Activated CD4-positive, alpha-beta memory T cell treated with anti-CD3 and anti-CD28 coated beads for 36 hours (primary cell): Measurements from ENCODE around the gene ASTL. TPM values are rescaled to one million over a fixed set of nuclear protein-coding genes. Genes with fewer than 3 reads are reported as not detected.

ENCODE experiments used
- CTCF ChIA-PET: fragments of 350-600 bp; sonication (Branson Sonifier 250); formaldehyde crosslinking; loops from one replicate; lab custom pipeline; 2021; ENCODE audit warnings: antibody characterized with exemption, inconsistent platforms; lab: Charles Lee
- POLR2A ChIA-PET: fragments of 350-600 bp; sonication (Branson Sonifier 250); formaldehyde crosslinking; loops from one replicate; lab custom pipeline; 2021; ENCODE audit warnings: antibody characterized with exemption; lab: Charles Lee
- DNase-seq: peaks from one replicate; pipeline ENCODE4 v3.0.0-alpha.2; 2020
- H3K27ac Mint-ChIP-seq: one replicate; pipeline ENCODE4 v1.8.0; 2021; ENCODE audit warnings: mixed read lengths
- H3K27me3 Mint-ChIP-seq: one replicate; pipeline ENCODE4 v1.8.0; 2021; ENCODE audit warnings: mixed read lengths
- H3K36me3 Mint-ChIP-seq: one replicate; pipeline ENCODE4 v1.8.0; 2021; ENCODE audit warnings: mixed read lengths
- H3K4me1 Mint-ChIP-seq: one replicate; pipeline ENCODE4 v1.8.0; 2021; ENCODE audit warnings: low read depth, mixed read lengths
- H3K4me3 Mint-ChIP-seq: one replicate; pipeline ENCODE4 v1.8.0; 2021; ENCODE audit warnings: mild to moderate bottlenecking, mixed read lengths
- H3K9me3 Mint-ChIP-seq: one replicate; pipeline ENCODE4 v1.8.0; 2021; ENCODE audit warnings: mixed read lengths
- intact Hi-C: fragments of 100-400 bp; cut with micrococcal nuclease; formaldehyde crosslinking; loops from one replicate; pipeline ENCODE4 v1.15.1; 2023
- total RNA-seq, 2 experiments: library from RNA; stranded (reverse); gene quantifications; one replicate each; pipeline ENCODE4 v1.2.3, GENCODE V29; 2021

Gene ASTL
- total RNA-seq, 2 experiments from 2014 or later = 1.8 to 2.4 TPM

- Mint-ChIP-seq H3K4me3 (no peak overlapping the region), H3K9me3 (no peaks in the 10 kb centered on the region), H3K27ac (no peak overlapping the region), H3K36me3 (no peaks in the 10 kb centered on the region), H3K4me1 (no peaks in the 10 kb centered on the region), H3K27me3 (peaks cover 11% of the 10 kb centered on the region)
- no peak for DNase-seq
- CTCF ChIA-PET = no interaction called here
- POLR2A ChIA-PET = no interaction called here
- intact Hi-C loops = no loop called here
Observed at GRCh38 chr2:96083989-96084857, 54.1 kb downstream of the ASTL start.

DNA sequence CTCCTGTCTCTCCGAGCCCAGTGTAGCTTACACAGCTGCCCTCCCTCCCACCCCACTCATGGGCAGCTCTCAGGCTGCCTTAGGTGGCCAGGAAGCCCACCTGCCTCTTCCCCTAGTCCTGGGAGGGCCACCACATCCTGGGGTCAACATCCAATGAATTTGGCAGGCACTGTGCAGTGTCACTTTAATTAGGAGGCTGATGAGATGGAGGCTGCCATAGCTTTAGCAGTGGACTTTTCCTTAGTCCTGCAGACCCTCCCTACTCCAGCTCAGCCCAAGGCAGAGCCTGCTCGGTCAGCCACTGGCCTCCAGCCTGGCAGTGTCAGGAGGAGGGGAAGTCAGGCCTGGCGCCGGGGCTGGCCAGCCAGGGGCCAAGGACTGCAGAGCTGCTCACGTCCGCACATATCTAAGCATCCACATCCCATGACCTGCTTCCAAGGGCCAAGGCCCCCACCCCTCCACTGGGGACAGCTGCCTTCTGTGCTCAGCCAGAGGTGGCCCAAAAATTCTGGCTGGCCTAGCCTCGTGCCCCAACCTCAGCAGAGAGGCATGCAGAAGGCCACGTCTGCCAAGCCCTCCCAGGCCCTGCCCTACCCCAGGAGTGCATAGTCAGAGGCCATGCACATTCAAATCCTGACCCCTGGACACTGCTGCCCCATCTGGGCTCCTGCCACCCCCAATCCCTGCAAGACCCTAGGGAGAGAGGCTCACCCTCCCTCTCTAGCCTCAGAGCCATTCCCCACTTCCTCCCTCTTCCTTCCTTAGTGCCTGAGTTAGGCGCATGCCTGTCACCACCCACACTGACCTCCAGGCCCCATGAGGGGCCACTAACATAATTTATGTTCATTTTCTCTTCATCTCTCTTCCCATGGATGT lies 55.0 kb downstream of the ASTL start:
- ChIA-PET POLR2A (no interaction called here), CTCF (no interaction called here)
- no peak overlapping the region for H3K27ac Mint-ChIP-seq
- intact Hi-C loops = no loop called here
- no peaks in the 10 kb centered on the region for H3K36me3 Mint-ChIP-seq
- no peak overlapping the region for H3K4me3 Mint-ChIP-seq
- no peaks in the 10 kb centered on the region for H3K4me1 Mint-ChIP-seq
- no peaks in the 10 kb centered on the region for H3K9me3 Mint-ChIP-seq
- peaks cover 11% of the 10 kb centered on the region for H3K27me3 Mint-ChIP-seq
- DNase-seq = peak; percentile 5

- ChIA-PET CTCF (no interaction called here), POLR2A (no interaction called here)
- peaks cover 11% of the 10 kb centered on the region for H3K27me3 Mint-ChIP-seq
- peaks cover 2% of the 10 kb centered on the region for H3K9me3 Mint-ChIP-seq
- no peak overlapping the region for H3K27ac Mint-ChIP-seq
- H3K36me3 Mint-ChIP-seq = no peaks in the 10 kb centered on the region
- H3K4me3 Mint-ChIP-seq = no peak overlapping the region
- intact Hi-C loops = no loop called here
- peak; percentile 6 for DNase-seq
- H3K4me1 Mint-ChIP-seq = no peaks in the 10 kb centered on the region
Observed at GRCh38 chr2:96082211-96083063, 55.9 kb downstream of the ASTL start.

- Mint-ChIP-seq H3K9me3 (peaks cover 5% of the 10 kb centered on the region), H3K36me3 (no peaks in the 10 kb centered on the region), H3K4me3 (no peak overlapping the region), H3K4me1 (no peaks in the 10 kb centered on the region), H3K27me3 (peaks cover 10% of the 10 kb centered on the region), H3K27ac (no peak overlapping the region)
- no peak for DNase-seq
- intact Hi-C loops = no loop called here
- POLR2A ChIA-PET = no interaction called here
- CTCF ChIA-PET = no interaction called here
Observed at GRCh38 chr2:96081042-96081441, 57.3 kb downstream of the ASTL start.

- DNase-seq = no peak
- Mint-ChIP-seq H3K4me3 (no peak overlapping the region), H3K27ac (no peak overlapping the region), H3K27me3 (no peaks in the 10 kb centered on the region), H3K4me1 (no peaks in the 10 kb centered on the region), H3K36me3 (peaks cover 2% of the 10 kb centered on the region), H3K9me3 (peaks cover 16% of the 10 kb centered on the region)
- intact Hi-C loops = no loop called here
- POLR2A ChIA-PET = no interaction called here
- CTCF ChIA-PET = interaction anchor here (0.6 kb wide), 1 partner anchor 49 kb away, joined by 3 read pairs; no protein-coding TSS in a partner anchor
Observed at GRCh38 chr2:96075199-96075771, 63.0 kb downstream of the ASTL start.

DNA sequence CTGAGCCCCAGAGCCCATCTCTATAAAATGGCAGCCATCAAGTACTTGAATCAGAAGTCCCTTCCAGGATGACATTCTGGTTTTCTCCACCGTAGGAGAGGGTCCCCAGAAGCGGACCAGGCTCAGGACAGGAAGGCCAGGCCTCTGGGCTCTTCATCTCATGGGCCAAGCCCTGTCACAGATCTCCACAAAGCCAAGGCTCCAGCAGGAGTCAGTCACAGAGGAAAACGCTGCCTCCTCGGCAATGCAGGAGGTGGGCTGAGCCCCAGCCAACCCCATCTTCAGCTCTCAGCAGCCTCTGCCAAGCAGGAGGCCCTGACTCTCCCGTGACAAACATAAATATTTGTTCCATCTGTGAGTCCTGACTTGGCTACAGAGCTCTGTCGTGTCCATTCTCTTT lies 64.1 kb downstream of the ASTL start:
- Mint-ChIP-seq H3K4me3 (no peak overlapping the region), H3K9me3 (peaks cover 16% of the 10 kb centered on the region), H3K27ac (no peak overlapping the region), H3K36me3 (peaks cover 2% of the 10 kb centered on the region), H3K27me3 (no peaks in the 10 kb centered on the region), H3K4me1 (no peaks in the 10 kb centered on the region)
- intact Hi-C loops = no loop called here
- ChIA-PET POLR2A (no interaction called here), CTCF (no interaction called here)
- peak; percentile 6 for DNase-seq

GRCh38 chr2:96073170-96073775 lies 65.0 kb downstream of the ASTL start:
- POLR2A ChIA-PET = no interaction called here
- Mint-ChIP-seq H3K27me3 (no peaks in the 10 kb centered on the region), H3K27ac (no peak overlapping the region), H3K9me3 (peaks cover 16% of the 10 kb centered on the region), H3K36me3 (peaks cover 2% of the 10 kb centered on the region), H3K4me1 (no peaks in the 10 kb centered on the region), H3K4me3 (no peak overlapping the region)
- DNase-seq = no peak
- intact Hi-C loops = no loop called here
- CTCF ChIA-PET = interaction anchor here (0.9 kb wide), 1 partner anchor 44 kb away, joined by 3 read pairs; no protein-coding TSS in a partner anchor

Other genes with a start within 250 kb of the ASTL start
- 10 to 100 TPM; 32.4 to 37.3 TPM for gene ANKRD36C, start 146.7 kb downstream of the ASTL start, total RNA-seq
- gene GPAT2, start 103.6 kb downstream of the ASTL start, total RNA-seq = 10 to 100 TPM; 15.4 to 16.4 TPM
- gene ADRA2B, start 21.9 kb downstream of the ASTL start, total RNA-seq = under 1 TPM; 0.21 to 0.36 TPM
- gene DUSP2, start 6.9 kb upstream of the ASTL start, total RNA-seq = 100 to 1,000 TPM; 522 to 539 TPM
- 100 to 1,000 TPM; 173 to 181 TPM for gene STARD7, start 70.3 kb upstream of the ASTL start, total RNA-seq
- 10 to 100 TPM; 19.3 to 22.2 TPM for gene TMEM127, start 127.5 kb upstream of the ASTL start, total RNA-seq
- gene CIAO1, start 127.7 kb upstream of the ASTL start, total RNA-seq = 10 to 100 TPM; 86.6 to 87.1 TPM
- 100 to 1,000 TPM; 165 to 175 TPM for gene SNRNP200, start 167.0 kb upstream of the ASTL start, total RNA-seq
- 10 to 100 TPM; 30.2 TPM for gene ITPRIPL1, start 186.8 kb upstream of the ASTL start, total RNA-seq
- gene NCAPH, start 197.3 kb upstream of the ASTL start, total RNA-seq = 10 to 100 TPM; 96.9 to 98.8 TPM